Measurements from ENCODE around the gene NRIP1.

The NRIP1 gene

GRCh38 chr21:14922980-14923379, 141.8 kb downstream of the NRIP1 start:
- no peak for DNase-seq (ENCODE audit: low read depth in 2 of 2)

- DNase-seq (ENCODE audit: low read depth in 2 of 2) = no peak
These were observed 146.3 kb downstream of the NRIP1 start for GRCh38 chr21:14918527-14918926.

DNA sequence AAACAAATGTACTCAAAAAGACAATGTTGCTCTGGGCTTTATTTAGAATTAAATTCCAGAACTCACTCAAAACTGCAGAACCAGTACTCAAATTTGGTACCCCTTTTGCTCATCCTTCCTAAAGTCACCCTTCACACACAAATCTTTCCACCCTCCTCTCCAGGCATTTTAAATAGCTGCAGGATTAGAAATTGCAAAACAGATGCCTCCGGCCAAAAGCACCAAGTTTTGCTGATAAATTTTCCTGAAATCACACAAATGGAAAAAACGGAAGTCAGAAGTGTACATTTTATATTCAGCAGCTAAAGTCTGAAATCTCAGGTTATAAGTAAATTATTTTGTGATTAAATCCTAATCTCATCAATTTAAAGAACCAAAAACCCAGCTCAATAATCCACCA, 147.0 kb downstream of the NRIP1 start:
- DNase-seq (ENCODE audit: low read depth in 2 of 2) = no peak

DNA sequence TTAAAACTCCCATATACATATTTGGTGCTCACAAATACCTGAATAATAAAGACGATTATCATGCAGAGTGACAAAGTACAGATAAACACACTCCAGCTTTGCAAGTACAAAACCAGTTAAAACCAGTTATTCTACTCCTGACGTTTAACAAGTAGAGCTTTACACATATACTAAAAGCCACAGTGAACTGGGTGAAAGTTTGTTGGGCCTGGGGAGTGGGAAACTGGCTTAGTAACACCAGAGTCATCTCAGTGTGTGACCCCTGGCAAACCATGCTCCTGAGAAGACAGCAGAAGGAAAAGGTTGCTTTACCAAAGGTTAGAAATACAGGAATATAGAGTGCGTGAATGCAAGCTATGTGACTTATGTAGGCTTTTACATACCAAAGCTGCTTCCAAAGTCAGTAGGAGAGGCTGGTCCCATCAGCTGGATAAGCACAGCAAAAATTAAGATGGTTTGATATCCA, 148.1 kb downstream of the NRIP1 start:
- DNase-seq (ENCODE audit: low read depth in 2 of 2) = no peak

DNA sequence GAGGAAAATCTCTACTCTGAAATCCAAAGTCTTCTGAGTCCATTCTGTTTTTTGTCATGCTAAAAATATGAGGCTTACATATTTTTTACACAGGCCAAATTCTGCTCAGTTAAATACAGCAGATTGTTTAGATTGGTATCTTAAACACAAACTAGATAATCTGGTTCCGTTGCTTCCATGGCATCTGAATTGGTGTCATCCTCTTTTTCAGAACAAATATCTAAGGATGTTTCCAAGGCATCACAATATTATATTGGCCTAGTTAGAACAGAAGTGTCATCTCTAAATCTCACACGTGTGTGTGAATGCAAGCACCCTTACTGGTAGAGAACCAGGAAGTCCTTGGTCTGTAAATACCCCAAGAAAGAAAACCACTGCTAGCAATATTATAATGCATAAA, 151.2 kb downstream of the NRIP1 start:
- DNase-seq (ENCODE audit: low read depth in 2 of 2) = no peak

DNA sequence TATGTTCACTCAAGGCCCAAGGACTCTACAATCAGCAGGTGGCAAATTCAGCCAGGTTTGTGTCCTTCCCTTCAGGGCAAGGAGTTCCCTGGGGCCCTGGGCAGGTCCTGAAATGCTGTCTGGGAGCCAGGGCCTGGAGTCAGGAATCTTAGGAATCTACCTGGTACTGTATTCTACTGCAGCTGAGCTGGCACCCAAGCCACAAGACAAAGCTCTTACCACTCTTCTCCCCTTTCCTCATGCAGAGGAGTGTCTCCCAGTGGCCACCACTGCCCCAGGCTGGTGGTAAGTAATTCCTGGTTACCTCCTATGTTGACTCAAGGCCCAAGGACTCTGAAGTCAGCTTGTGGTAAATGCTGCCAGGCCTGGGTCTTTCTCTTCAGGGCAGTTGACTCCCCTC, 153.4 kb downstream of the NRIP1 start:
- DNase-seq (ENCODE audit: low read depth in 2 of 2) = no peak

All from stimulated activated CD8-positive, alpha-beta memory T cell treated with anti-CD3 and anti-CD28 coated beads, Interleukin-15, amount 100 ng/mL, for 48 hours (primary cell).